Measurements from ENCODE around the gene SPAG17. TPM values are rescaled to one million over a fixed set of nuclear protein-coding genes. Genes with fewer than 3 reads are reported as not detected.

Gene SPAG17
- total and polyA plus RNA-seq, 2 of the 4 experiments (the other 2 are of a cell fraction): 0.10 TPM; not detected in 1

GRCh38 chr1:118101999-118102398 lies 83.0 kb downstream of the SPAG17 start:
- H3K4me2 ChIP-seq (ENCODE audit: low read depth, low read length): no peak overlapping the region
- H3K18ac ChIP-seq (ENCODE audit: low read depth, low read length): no peak overlapping the region
- no peaks in the 10 kb centered on the region for H3K9me1 ChIP-seq (ENCODE audit: insufficient read depth, low read length)
- no peaks in the 10 kb centered on the region for H3K79me1 ChIP-seq (ENCODE audit: low read depth in 1 of 2, low read length in 2 of 2)
- no peak overlapping the region for H2AK5ac ChIP-seq (ENCODE audit: low read depth, low read length)
- no peak overlapping the region for H4K8ac ChIP-seq (ENCODE audit: low read depth in 2 of 2, low read length in 2 of 2)
- H4K20me1 ChIP-seq (ENCODE audit: insufficient read depth, low read length): no peaks in the 10 kb centered on the region
- no peak overlapping the region for H3K56ac ChIP-seq (ENCODE audit: extremely low read depth, insufficient read depth, low read length)
- intact Hi-C loops (cut with micrococcal nuclease) (no loop called here), dilution Hi-C loops (cut with HindIII; ENCODE audit: low sequenced_read_pairs, unreplicated experiment) (no loop called here), in situ Hi-C loops (cut with MboI; ENCODE audit: low sequenced_read_pairs) (no loop called here)
- H3K23ac ChIP-seq (ENCODE audit: low read depth, low read length): no peak overlapping the region
- TF ChIP-seq RCOR1 (IDR thresholded peaks at IDR 0.05; ENCODE audit: insufficient replicate concordance, low read length) (no peak), BHLHE40 (IDR thresholded peaks at IDR 0.05; ENCODE audit: low read depth, low read length) (no peak), MXI1 (IDR thresholded peaks at IDR 0.05; ENCODE audit: borderline replicate concordance, low read depth, low read length) (no peak), ELK1 (IDR thresholded peaks at IDR 0.05; ENCODE audit: borderline replicate concordance, low read depth, low read length) (no peak), CHD1 (IDR thresholded peaks at IDR 0.05; ENCODE audit: low read depth, low read length) (no peak), RFX5 (IDR thresholded peaks at IDR 0.05; ENCODE audit: low read depth, low read length) (no peak), POLR2A (IDR thresholded peaks at IDR 0.05; ENCODE audit: low read depth, low read length) (no peak), CEBPB (IDR thresholded peaks at IDR 0.05; ENCODE audit: low read depth, low read length) (no peak), FOS (IDR thresholded peaks at IDR 0.05; ENCODE audit: low read depth, low read length) (no peak), SMC3 (IDR thresholded peaks at IDR 0.05; ENCODE audit: low read depth, low read length) (no peak), MAFK (IDR thresholded peaks at IDR 0.05; ENCODE audit: low read depth, low read length) (no peak), NFE2L2 (IDR thresholded peaks at IDR 0.05; ENCODE audit: low read depth, low read length) (no peak)
- H2AK9ac ChIP-seq (replicated peaks; ENCODE audit: low read depth, low read length, poor library complexity): no peak overlapping the region
- H2BK5ac ChIP-seq (ENCODE audit: low read depth, low read length, poor library complexity, severe bottlenecking): no peak overlapping the region
- ATAC-seq (ENCODE audit: low read depth) (no peak), DNase-seq (no peak)
- no peak overlapping the region for H4K91ac ChIP-seq (ENCODE audit: insufficient read depth, low read depth, low read length)
- H2AFZ ChIP-seq (replicated peaks; ENCODE audit: low read length, poor library complexity): no peak overlapping the region
- no peak overlapping the region for H3K4ac ChIP-seq (ENCODE audit: low read depth, low read length)
- no peak overlapping the region for H2BK120ac ChIP-seq (ENCODE audit: low read depth, low read length)
- BruUV-seq (replicated peaks): no TSS peak
- no peak overlapping the region for H2BK20ac ChIP-seq (ENCODE audit: low read depth, low read length)
- H3K36me3 ChIP-seq (ENCODE audit: control insufficient read depth, insufficient read depth, low read length): no peaks in the 10 kb centered on the region
- no peak overlapping the region for H3K14ac ChIP-seq (replicated peaks; ENCODE audit: low read depth, low read length)
- no peak overlapping the region for H2BK15ac ChIP-seq (ENCODE audit: low read depth, low read length)
- H3K27me3 ChIP-seq (ENCODE audit: control insufficient read depth, insufficient read depth, low read length): peaks cover 4% of the 10 kb centered on the region; the same call in 1 of the 2 replicates
- H3K4me3 ChIP-seq (ENCODE audit: insufficient read depth, low read depth, low read length): no peak overlapping the region
- no peaks in the 10 kb centered on the region for H3K9me3 ChIP-seq (ENCODE audit: control insufficient read depth, insufficient read depth, low read length)
- no peaks in the 10 kb centered on the region for H3K4me1 ChIP-seq (ENCODE audit: control insufficient read depth, insufficient read depth, low read length)
- H3K27ac ChIP-seq (ENCODE audit: insufficient read depth, low read length): no peak overlapping the region
- H3K9ac ChIP-seq (ENCODE audit: low read depth, low read length): no peak overlapping the region
- ChIA-PET CTCF (no interaction called here), POLR2A (ENCODE audit: unreplicated experiment) (no interaction called here)
- no CpG with 5 or more reads among the region's 1 CpG for WGBS, 2 experiments (ENCODE audit: extremely low coverage in 2 of 2, insufficient read length in 1 of 2)
- H4K5ac ChIP-seq (ENCODE audit: low read depth, low read length): no peak overlapping the region

All from IMR-90 (cell line).